ENCODE results near the gene TEX48.

The TEX48 gene

GRCh38 chr9:114693248-114693855 lies 11.4 kb upstream of the TEX48 start:
- WGBS: 94% methylated on average over 1 of the region's 2 CpGs
- Histone ChIP-seq H3K9me3 (ENCODE audit: insufficient read depth, low read depth, low read length) (no peaks in the 10 kb centered on the region), H3K4me3 (ENCODE audit: low read length) (no peak overlapping the region), H3K4me1 (ENCODE audit: insufficient read depth, low read length) (peaks cover 8% of the 10 kb centered on the region), H3K27me3 (ENCODE audit: insufficient read depth, low read length) (no peaks in the 10 kb centered on the region), H3K27ac (ENCODE audit: low read depth, low read length) (no peak overlapping the region), H3K9ac (ENCODE audit: low read depth, low read length) (no peak overlapping the region), H3K36me3 (ENCODE audit: insufficient read depth, low read length) (no peaks in the 10 kb centered on the region)

- no peaks in the 10 kb centered on the region for H3K27me3 ChIP-seq (ENCODE audit: insufficient read depth, low read length)
- no peak overlapping the region for H3K9ac ChIP-seq (ENCODE audit: low read depth, low read length)
- no peaks in the 10 kb centered on the region for H3K9me3 ChIP-seq (ENCODE audit: insufficient read depth, low read depth, low read length)
- H3K4me3 ChIP-seq (ENCODE audit: low read length): no peak overlapping the region
- H3K36me3 ChIP-seq (ENCODE audit: insufficient read depth, low read length): no peaks in the 10 kb centered on the region
- no peak overlapping the region for H3K27ac ChIP-seq (ENCODE audit: low read depth, low read length)
- H3K4me1 ChIP-seq (ENCODE audit: insufficient read depth, low read length): peaks cover 8% of the 10 kb centered on the region
Measured at GRCh38 chr9:114691956-114692295, 9.9 kb upstream of the TEX48 start.

- Histone ChIP-seq H3K9me3 (ENCODE audit: insufficient read depth, low read depth, low read length) (no peaks in the 10 kb centered on the region), H3K36me3 (ENCODE audit: insufficient read depth, low read length) (no peaks in the 10 kb centered on the region), H3K27me3 (ENCODE audit: insufficient read depth, low read length) (no peaks in the 10 kb centered on the region), H3K27ac (ENCODE audit: low read depth, low read length) (no peak overlapping the region), H3K9ac (ENCODE audit: low read depth, low read length) (no peak overlapping the region), H3K4me1 (ENCODE audit: insufficient read depth, low read length) (peaks cover 8% of the 10 kb centered on the region), H3K4me3 (ENCODE audit: low read length) (no peak overlapping the region)
- WGBS: 94% methylated on average over 11 of the region's 11 CpGs
Measured at GRCh38 chr9:114691046-114691955, 9.3 kb upstream of the TEX48 start.

GRCh38 chr9:114690308-114690707 lies 8.3 kb upstream of the TEX48 start:
- H3K27ac ChIP-seq (ENCODE audit: low read depth, low read length): no peak overlapping the region

GRCh38 chr9:114689813-114690212 lies 7.8 kb upstream of the TEX48 start:
- no peaks in the 10 kb centered on the region for H3K36me3 ChIP-seq (ENCODE audit: insufficient read depth, low read length)
- no peak overlapping the region for H3K27ac ChIP-seq (ENCODE audit: low read depth, low read length)
- no peak overlapping the region for H3K4me3 ChIP-seq (ENCODE audit: low read length)
- H3K4me1 ChIP-seq (ENCODE audit: insufficient read depth, low read length): peaks cover 8% of the 10 kb centered on the region
- no peaks in the 10 kb centered on the region for H3K9me3 ChIP-seq (ENCODE audit: insufficient read depth, low read depth, low read length)
- H3K9ac ChIP-seq (ENCODE audit: low read depth, low read length): no peak overlapping the region
- WGBS: 73% methylated on average over 7 of the region's 7 CpGs
- no peaks in the 10 kb centered on the region for H3K27me3 ChIP-seq (ENCODE audit: insufficient read depth, low read length)

More at GRCh38 chr9:114690308-114690707, 8.3 kb upstream of the TEX48 start:
- 94% methylated on average over 4 of the region's 4 CpGs for WGBS
- no peak overlapping the region for H3K4me3 ChIP-seq (ENCODE audit: low read length)
- H3K36me3 ChIP-seq (ENCODE audit: insufficient read depth, low read length): no peaks in the 10 kb centered on the region
- H3K4me1 ChIP-seq (ENCODE audit: insufficient read depth, low read length): peaks cover 8% of the 10 kb centered on the region
- H3K27me3 ChIP-seq (ENCODE audit: insufficient read depth, low read length): no peaks in the 10 kb centered on the region
- H3K9ac ChIP-seq (ENCODE audit: low read depth, low read length): no peak overlapping the region
- H3K9me3 ChIP-seq (ENCODE audit: insufficient read depth, low read depth, low read length): no peaks in the 10 kb centered on the region

- Histone ChIP-seq H3K4me1 (ENCODE audit: insufficient read depth, low read length) (peaks cover 8% of the 10 kb centered on the region), H3K9me3 (ENCODE audit: insufficient read depth, low read depth, low read length) (no peaks in the 10 kb centered on the region), H3K27me3 (ENCODE audit: insufficient read depth, low read length) (no peaks in the 10 kb centered on the region), H3K9ac (ENCODE audit: low read depth, low read length) (no peak overlapping the region), H3K36me3 (ENCODE audit: insufficient read depth, low read length) (no peaks in the 10 kb centered on the region), H3K27ac (ENCODE audit: low read depth, low read length) (no peak overlapping the region), H3K4me3 (ENCODE audit: low read length) (no peak overlapping the region)
- WGBS: no CpG with 5 or more reads among the region's 3 CpGs
Measured at GRCh38 chr9:114688909-114689610, 7.1 kb upstream of the TEX48 start.

GRCh38 chr9:114688379-114688778 lies 6.4 kb upstream of the TEX48 start:
- no peaks in the 10 kb centered on the region for H3K9me3 ChIP-seq (ENCODE audit: insufficient read depth, low read depth, low read length)
- no peaks in the 10 kb centered on the region for H3K36me3 ChIP-seq (ENCODE audit: insufficient read depth, low read length)
- H3K4me3 ChIP-seq (ENCODE audit: low read length): no peak overlapping the region
- H3K27ac ChIP-seq (ENCODE audit: low read depth, low read length): no peak overlapping the region
- 96% methylated on average over 2 of the region's 4 CpGs for WGBS
- H3K4me1 ChIP-seq (ENCODE audit: insufficient read depth, low read length): peaks cover 8% of the 10 kb centered on the region
- H3K27me3 ChIP-seq (ENCODE audit: insufficient read depth, low read length): no peaks in the 10 kb centered on the region
- H3K9ac ChIP-seq (ENCODE audit: low read depth, low read length): no peak overlapping the region

GRCh38 chr9:114687034-114687433 lies 5.0 kb upstream of the TEX48 start:
- no peak overlapping the region for H3K9ac ChIP-seq (ENCODE audit: low read depth, low read length)
- no peak overlapping the region for H3K4me3 ChIP-seq (ENCODE audit: low read length)
- no peak overlapping the region for H3K27ac ChIP-seq (ENCODE audit: low read depth, low read length)
- peaks cover 8% of the 10 kb centered on the region for H3K4me1 ChIP-seq (ENCODE audit: insufficient read depth, low read length)
- no peaks in the 10 kb centered on the region for H3K9me3 ChIP-seq (ENCODE audit: insufficient read depth, low read depth, low read length)
- no peaks in the 10 kb centered on the region for H3K27me3 ChIP-seq (ENCODE audit: insufficient read depth, low read length)
- no peaks in the 10 kb centered on the region for H3K36me3 ChIP-seq (ENCODE audit: insufficient read depth, low read length)

- no peak overlapping the region for H3K27ac ChIP-seq (ENCODE audit: low read depth, low read length)
- WGBS: 94% methylated on average over 5 of the region's 5 CpGs
- H3K36me3 ChIP-seq (ENCODE audit: insufficient read depth, low read length): no peaks in the 10 kb centered on the region
- no peak overlapping the region for H3K9ac ChIP-seq (ENCODE audit: low read depth, low read length)
- no peaks in the 10 kb centered on the region for H3K27me3 ChIP-seq (ENCODE audit: insufficient read depth, low read length)
- H3K9me3 ChIP-seq (ENCODE audit: insufficient read depth, low read depth, low read length): no peaks in the 10 kb centered on the region
- H3K4me1 ChIP-seq (ENCODE audit: insufficient read depth, low read length): peaks cover 8% of the 10 kb centered on the region
- H3K4me3 ChIP-seq (ENCODE audit: low read length): no peak overlapping the region
Measured at GRCh38 chr9:114685951-114686350, 4.0 kb upstream of the TEX48 start.

GRCh38 chr9:114684036-114684435 lies 2.0 kb upstream of the TEX48 start:
- Histone ChIP-seq H3K4me1 (ENCODE audit: insufficient read depth, low read length) (peaks cover 2% of the 10 kb centered on the region; the same call in 1 of the 2 replicates), H3K27me3 (ENCODE audit: insufficient read depth, low read length) (no peaks in the 10 kb centered on the region), H3K9ac (ENCODE audit: low read depth, low read length) (no peak overlapping the region), H3K9me3 (ENCODE audit: insufficient read depth, low read depth, low read length) (no peaks in the 10 kb centered on the region), H3K27ac (ENCODE audit: low read depth, low read length) (no peak overlapping the region), H3K4me3 (ENCODE audit: low read length) (no peak overlapping the region), H3K36me3 (ENCODE audit: insufficient read depth, low read length) (no peaks in the 10 kb centered on the region)
- WGBS: 86% methylated on average over 6 of the region's 6 CpGs

GRCh38 chr9:114682846-114683245 lies 854 bp upstream of the TEX48 start:
- Histone ChIP-seq H3K9ac (ENCODE audit: low read depth, low read length) (no peak overlapping the region), H3K27me3 (ENCODE audit: insufficient read depth, low read length) (no peaks in the 10 kb centered on the region), H3K36me3 (ENCODE audit: insufficient read depth, low read length) (no peaks in the 10 kb centered on the region), H3K4me3 (ENCODE audit: low read length) (no peak overlapping the region), H3K9me3 (ENCODE audit: insufficient read depth, low read depth, low read length) (no peaks in the 10 kb centered on the region), H3K27ac (ENCODE audit: low read depth, low read length) (no peak overlapping the region), H3K4me1 (ENCODE audit: insufficient read depth, low read length) (no peaks in the 10 kb centered on the region)
- 96% methylated on average over 3 of the region's 3 CpGs for WGBS
